ENCODE measurements around the gene ARAF. TPM values are rescaled to one million over a fixed set of nuclear protein-coding genes. Genes with fewer than 3 reads are reported as not detected.

ARAF gene
- total and polyA plus RNA-seq, 2 donors (not counting 3 experiments of a cell fraction or from before 2014, with no cell fraction given) = 62.7 to 69.5 TPM

DNA sequence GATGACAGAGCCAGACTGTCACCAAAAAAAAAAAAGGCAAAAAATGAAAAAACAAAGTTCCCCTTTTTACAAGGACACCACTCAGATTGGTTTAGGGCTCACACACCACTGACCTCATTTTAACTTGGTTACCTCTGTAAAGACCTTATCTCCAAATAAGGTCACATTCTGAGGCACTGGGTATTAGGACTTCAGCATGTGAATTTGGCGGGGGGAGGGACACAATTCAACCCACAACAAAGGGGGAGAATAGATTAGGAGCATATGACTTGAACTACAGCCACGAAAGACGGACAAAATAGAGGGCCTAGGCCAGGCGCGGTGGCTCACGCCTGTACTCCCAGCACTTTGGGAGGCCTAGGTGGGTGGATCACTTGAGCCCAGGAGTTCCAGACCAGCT is 31.0 kb upstream of the ARAF start:
- no peak overlapping the region for H3K27ac ChIP-seq (ENCODE audit: insufficient read depth, low read depth, low read length)
- DNase-seq (ENCODE audit: low read depth, low spot score) (no peak), FAIRE-seq (no peak)
- H3K9me1 ChIP-seq (replicated peaks; ENCODE audit: control insufficient read depth, extremely low read depth, insufficient read depth, low read length) = no peaks in the 10 kb centered on the region
- no peak overlapping the region for H2AFZ ChIP-seq (ENCODE audit: low read depth, low read length)
- no peaks in the 10 kb centered on the region for H3K79me2 ChIP-seq (ENCODE audit: control insufficient read depth, insufficient read depth, low read length)
- dilution Hi-C loops (cut with MboI; ENCODE audit: extremely low pct_ligation_motif_present, low sequenced_read_pairs) = no loop called here
- no peaks in the 10 kb centered on the region for H3K36me3 ChIP-seq (ENCODE audit: control insufficient read depth in 2 of 2, extremely low read depth in 1 of 2, insufficient read depth in 2 of 2, low read length in 2 of 2)
- no peaks in the 10 kb centered on the region for H3K27me3 ChIP-seq (ENCODE audit: control insufficient read depth in 2 of 2, insufficient read depth in 2 of 2, low read length in 2 of 2)
- POLR2A ChIA-PET = no interaction called here
- no peaks in the 10 kb centered on the region for H3K4me1 ChIP-seq (ENCODE audit: control insufficient read depth, extremely low read depth, insufficient read depth, low read length)
- H4K20me1 ChIP-seq (replicated peaks; ENCODE audit: control insufficient read depth, extremely low read depth, insufficient read depth, low read length) = no peaks in the 10 kb centered on the region
- H3K4me2 ChIP-seq (ENCODE audit: insufficient read depth, low read length) = no peak overlapping the region
- no peak overlapping the region for H3K9ac ChIP-seq (replicated peaks; ENCODE audit: extremely low read depth, insufficient read depth, low read length)
- H3K9me3 ChIP-seq (replicated peaks; ENCODE audit: control insufficient read depth, insufficient read depth, low read length) = no peaks in the 10 kb centered on the region
- H3K4me3 ChIP-seq (replicated peaks in 1 of 3; ENCODE audit: insufficient read depth in 1 of 3, low read depth in 1 of 3, low read length in 3 of 3) = no peak overlapping the region
- intact Hi-C loops (cut with micrococcal nuclease) = no loop called here
- TF ChIP-seq FOS (IDR thresholded peaks at IDR 0.05; ENCODE audit: borderline replicate concordance, insufficient read depth, low read length) = no peak
- no peak for TF ChIP-seq EZH2 (IDR thresholded peaks at IDR 0.05; ENCODE audit: borderline replicate concordance, low read depth, low read length, severe bottlenecking)
- TF ChIP-seq MYC (IDR thresholded peaks at IDR 0.05; ENCODE audit: low read depth, low read length) = no peak
- TF ChIP-seq, protein P1, sequence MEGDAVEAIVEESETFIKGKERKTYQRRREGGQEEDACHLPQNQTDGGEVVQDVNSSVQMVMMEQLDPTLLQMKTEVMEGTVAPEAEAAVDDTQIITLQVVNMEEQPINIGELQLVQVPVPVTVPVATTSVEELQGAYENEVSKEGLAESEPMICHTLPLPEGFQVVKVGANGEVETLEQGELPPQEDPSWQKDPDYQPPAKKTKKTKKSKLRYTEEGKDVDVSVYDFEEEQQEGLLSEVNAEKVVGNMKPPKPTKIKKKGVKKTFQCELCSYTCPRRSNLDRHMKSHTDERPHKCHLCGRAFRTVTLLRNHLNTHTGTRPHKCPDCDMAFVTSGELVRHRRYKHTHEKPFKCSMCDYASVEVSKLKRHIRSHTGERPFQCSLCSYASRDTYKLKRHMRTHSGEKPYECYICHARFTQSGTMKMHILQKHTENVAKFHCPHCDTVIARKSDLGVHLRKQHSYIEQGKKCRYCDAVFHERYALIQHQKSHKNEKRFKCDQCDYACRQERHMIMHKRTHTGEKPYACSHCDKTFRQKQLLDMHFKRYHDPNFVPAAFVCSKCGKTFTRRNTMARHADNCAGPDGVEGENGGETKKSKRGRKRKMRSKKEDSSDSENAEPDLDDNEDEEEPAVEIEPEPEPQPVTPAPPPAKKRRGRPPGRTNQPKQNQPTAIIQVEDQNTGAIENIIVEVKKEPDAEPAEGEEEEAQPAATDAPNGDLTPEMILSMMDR (IDR thresholded peaks at IDR 0.05; ENCODE audit: extremely low read depth in 1 of 2, insufficient read depth in 1 of 2, low read depth in 1 of 2, low read length in 2 of 2) = no peak
- TF ChIP-seq, protein P2, sequence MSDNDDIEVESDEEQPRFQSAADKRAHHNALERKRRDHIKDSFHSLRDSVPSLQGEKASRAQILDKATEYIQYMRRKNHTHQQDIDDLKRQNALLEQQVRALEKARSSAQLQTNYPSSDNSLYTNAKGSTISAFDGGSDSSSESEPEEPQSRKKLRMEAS (IDR thresholded peaks at IDR 0.05; ENCODE audit: insufficient read depth, insufficient read length) = no peak
- TF ChIP-seq POLR2AphosphoS5 (IDR thresholded peaks at IDR 0.05; ENCODE audit: insufficient read depth, low read depth, low read length) = no peak
- no peak for TF ChIP-seq POLR2A (IDR thresholded peaks at IDR 0.05; ENCODE audit: low read depth, low read length)
- no peak for TF ChIP-seq GATA2 (IDR thresholded peaks at IDR 0.05; ENCODE audit: insufficient read depth, insufficient read length, low read depth, low read length)
- TF ChIP-seq JUN (IDR thresholded peaks at IDR 0.05; ENCODE audit: borderline replicate concordance, insufficient read depth, insufficient read length, low read depth) = no peak
- BruUV-seq (replicated peaks) = no TSS peak
- CTCF ChIA-PET = no interaction called here

All from endothelial cell of umbilical vein (primary cell).